VCaP (cell line): ENCODE results near the gene CDKN1C.
"Not testable (repeated sequence)": the region's sequence is repeated elsewhere in the genome, so short reads cannot be mapped to it uniquely, and the experiment has no call there.

Experiments used
- H3K27ac ChIP-seq: fragments of 450-650 bp; 2 replicates; pipeline ENCODE4 v1.5.1; 2017
- TF ChIP-seq, protein P1 (sequence below): fragments of 450-650 bp; conservative IDR thresholded peaks from 2 replicates; pipeline ENCODE4 v1.5.1; 2017; ENCODE audit warnings: mild to moderate bottlenecking, moderate library complexity

CDKN1C gene

GRCh38 chr11:2910401-2910955 is 24.9 kb upstream of the CDKN1C start:
- TF ChIP-seq, protein P1, sequence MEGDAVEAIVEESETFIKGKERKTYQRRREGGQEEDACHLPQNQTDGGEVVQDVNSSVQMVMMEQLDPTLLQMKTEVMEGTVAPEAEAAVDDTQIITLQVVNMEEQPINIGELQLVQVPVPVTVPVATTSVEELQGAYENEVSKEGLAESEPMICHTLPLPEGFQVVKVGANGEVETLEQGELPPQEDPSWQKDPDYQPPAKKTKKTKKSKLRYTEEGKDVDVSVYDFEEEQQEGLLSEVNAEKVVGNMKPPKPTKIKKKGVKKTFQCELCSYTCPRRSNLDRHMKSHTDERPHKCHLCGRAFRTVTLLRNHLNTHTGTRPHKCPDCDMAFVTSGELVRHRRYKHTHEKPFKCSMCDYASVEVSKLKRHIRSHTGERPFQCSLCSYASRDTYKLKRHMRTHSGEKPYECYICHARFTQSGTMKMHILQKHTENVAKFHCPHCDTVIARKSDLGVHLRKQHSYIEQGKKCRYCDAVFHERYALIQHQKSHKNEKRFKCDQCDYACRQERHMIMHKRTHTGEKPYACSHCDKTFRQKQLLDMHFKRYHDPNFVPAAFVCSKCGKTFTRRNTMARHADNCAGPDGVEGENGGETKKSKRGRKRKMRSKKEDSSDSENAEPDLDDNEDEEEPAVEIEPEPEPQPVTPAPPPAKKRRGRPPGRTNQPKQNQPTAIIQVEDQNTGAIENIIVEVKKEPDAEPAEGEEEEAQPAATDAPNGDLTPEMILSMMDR = no peak
- no peak overlapping the region for H3K27ac ChIP-seq

DNA sequence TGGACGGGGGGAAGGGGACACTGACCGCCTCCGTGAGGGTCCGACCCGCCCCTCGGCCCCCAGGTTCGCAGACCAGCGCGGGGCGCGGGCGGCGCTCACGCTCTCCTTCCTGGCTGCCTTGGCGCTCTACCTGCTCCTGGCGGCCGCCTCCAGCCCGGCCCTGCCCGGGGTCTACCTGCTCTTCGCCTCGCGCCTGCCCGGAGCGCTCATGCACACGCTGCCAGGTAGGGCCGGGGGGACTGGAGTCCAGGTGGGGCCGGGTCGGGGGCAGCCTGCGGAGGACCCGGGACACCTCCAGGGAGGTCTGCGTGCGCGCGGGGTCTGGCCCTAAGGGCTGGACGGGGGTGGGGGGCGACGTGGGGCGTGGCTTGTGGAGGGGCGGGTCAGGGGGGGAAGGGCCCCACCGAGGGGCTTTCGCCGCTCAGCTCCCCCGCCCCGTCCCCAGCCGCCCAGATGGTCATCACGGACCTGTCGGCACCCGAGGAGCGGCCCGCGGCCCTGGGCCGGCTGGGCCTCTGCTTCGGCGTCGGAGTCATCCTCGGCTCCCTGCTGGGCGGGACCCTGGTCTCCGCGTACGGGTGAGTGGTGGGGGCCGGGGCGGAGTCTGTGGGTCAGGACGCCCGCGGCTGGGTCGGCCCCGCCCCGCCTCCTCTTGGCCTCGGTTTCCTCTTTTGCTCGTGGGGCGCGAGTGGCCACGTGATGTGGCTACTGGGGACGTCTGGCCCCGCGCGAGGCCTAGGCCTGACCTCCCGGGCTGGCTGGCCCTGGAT is 23.7 kb upstream of the CDKN1C start:
- TF ChIP-seq, protein P1 = no peak
- H3K27ac ChIP-seq = no peak overlapping the region

DNA sequence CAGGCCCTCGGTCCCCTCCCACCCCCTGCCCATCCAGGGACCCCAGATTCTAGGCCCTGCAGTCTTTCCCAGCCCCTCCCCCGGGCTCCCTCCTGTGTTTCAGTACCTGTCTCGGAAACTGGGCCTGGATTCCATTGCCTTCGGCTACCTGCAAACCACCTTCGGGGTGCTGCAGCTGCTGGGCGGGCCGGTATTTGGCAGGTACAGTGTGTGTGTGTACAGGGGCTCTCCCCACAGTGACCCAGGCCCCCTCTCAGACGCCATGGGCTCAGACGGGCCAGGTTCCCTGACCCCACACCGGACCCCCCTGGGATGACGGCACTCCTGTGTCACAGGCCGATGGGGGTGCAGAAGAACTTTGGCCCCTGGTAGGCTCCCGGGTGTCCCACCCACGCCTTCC is 22.6 kb upstream of the CDKN1C start:
- H3K27ac ChIP-seq = no peak overlapping the region
- TF ChIP-seq, protein P1 = no peak

DNA sequence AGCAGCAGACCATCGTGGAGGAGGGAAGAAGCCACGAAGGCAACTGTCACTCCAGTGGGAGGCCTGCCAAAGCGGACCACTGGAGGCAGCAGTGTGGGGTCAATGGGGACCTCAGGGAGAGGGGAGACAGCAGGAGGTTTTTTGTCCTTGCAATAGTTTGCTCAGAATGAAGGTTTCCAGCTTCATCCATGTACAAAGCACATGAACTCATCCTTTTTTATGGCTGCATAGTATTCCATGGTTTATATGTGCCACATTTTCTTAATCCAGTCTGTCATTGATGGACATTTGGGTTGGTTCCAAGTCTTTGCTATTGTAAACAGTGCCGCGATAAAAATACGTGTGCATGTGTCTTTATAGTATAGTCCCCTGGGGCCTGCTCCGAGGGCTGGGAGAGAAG is 19.7 kb upstream of the CDKN1C start:
- not testable (repeated sequence) for H3K27ac ChIP-seq

DNA sequence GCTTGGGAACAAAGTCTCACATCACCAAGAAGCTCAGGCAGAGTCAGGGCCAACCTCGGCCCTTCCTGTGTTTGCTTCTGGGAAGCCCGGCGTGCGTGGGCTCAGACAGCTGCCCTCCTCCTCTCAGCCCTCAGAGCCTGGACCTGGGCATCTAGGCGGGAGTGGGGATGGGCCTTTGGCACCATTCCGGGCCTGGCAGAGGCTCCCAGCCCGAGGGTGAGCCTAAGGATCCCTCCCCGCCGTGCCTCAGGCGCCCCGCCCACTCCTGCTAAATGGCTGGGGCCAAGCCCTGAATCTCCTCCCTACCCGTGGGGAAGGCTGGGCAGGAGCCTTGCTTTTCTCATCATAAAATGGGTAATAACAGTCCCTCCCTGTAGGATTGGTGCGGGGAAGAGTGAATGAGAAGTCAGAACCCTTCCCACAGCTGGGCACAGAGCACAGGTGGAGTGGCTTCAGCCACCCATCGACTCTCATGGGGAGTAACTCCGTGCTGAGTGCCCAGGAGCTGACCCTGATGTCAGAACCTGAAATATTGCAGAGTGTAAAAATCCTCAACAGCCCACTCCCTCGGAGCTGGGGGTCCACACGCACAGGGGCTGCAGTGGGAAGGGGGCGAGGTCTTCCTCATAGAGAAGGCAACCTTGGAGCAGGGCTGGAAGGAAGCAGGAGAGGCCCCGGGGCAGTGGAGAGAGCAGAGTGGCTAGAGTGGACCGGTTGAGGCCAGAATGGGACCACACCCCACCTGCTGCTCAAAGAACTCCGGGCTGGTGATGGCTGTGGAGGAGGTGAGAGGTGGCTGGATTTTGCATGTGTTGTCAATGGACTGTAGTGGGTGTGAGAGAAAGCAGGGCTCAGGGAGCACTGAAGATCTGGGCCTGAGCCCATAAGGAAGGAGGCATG is 18.8 kb upstream of the CDKN1C start:
- H3K27ac ChIP-seq = no peak overlapping the region
- TF ChIP-seq, protein P1 = no peak

DNA sequence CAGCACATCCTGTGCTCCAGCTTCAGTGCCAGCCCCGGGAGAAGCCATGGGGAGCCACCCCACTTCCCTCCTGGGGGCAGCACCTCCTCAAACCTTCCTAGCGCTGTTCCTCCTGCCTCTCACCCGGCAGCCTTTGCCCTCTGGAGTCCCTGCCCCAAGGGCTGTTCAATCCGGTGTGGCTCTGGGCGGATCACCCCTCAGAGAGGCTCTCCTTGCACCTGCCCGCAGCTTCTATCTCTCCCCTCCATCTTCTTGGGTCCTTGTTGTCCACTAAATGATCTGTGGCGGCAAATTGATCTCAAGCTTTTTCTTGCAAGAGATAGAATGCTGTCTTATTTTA is 18.1 kb upstream of the CDKN1C start:
- no peak overlapping the region for H3K27ac ChIP-seq
- TF ChIP-seq, protein P1 = no peak

DNA sequence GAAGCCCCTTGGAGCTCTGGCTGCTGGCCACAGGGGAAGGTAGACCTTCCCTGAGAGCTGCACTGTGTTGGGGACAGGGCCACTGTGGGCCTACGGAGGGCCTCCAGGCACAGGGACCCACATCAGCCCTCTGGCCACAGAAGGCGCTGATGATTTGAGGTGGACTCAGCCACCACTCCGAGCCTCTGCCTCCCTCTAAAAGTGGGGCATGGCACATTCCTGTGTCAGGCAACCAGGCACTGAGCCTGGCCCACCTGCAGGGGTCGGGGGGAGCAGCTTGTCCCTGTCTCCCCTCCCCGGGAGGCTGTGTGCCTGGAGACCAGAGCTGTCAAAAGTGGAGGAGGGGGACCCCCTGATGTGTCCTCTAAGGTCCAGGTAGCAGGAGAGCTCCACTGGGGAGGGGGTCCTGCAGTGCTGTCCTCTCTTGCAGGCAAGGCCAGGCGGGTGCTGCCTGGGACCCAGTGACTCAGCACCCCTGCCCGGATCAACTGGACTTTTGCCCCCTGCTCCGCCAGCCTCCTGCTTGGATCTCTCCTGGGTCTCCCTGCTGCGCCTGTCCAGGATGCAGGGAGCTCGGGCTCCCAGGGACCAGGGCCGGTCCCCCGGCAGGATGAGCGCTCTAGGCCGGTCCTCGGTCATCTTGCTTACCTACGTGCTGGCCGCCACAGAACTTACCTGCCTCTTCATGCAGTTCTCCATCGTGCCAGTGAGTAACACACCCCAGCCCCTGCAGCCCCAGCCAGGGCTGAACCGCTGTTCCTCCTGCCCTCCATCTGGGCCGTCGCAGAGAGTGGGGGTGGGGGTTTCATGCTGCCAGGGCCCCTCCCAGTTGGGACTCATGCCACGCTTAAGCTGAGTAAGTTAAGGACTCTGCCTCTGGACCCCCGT is 17.5 kb upstream of the CDKN1C start:
- peak overlapping the region; percentile 54; the same call in 1 of the 2 replicates for H3K27ac ChIP-seq
- TF ChIP-seq, protein P1 = no peak
